GM21619 (cell line): ENCODE measurements around the gene ADAMTS6.

ENCODE experiments used
- ATAC-seq: cut with Tn5 transposase; IDR thresholded peaks from one replicate; pipeline ENCODE4 v1.9.1; 2021; ENCODE audit not compliant: unreplicated experiment

ADAMTS6 gene

DNA sequence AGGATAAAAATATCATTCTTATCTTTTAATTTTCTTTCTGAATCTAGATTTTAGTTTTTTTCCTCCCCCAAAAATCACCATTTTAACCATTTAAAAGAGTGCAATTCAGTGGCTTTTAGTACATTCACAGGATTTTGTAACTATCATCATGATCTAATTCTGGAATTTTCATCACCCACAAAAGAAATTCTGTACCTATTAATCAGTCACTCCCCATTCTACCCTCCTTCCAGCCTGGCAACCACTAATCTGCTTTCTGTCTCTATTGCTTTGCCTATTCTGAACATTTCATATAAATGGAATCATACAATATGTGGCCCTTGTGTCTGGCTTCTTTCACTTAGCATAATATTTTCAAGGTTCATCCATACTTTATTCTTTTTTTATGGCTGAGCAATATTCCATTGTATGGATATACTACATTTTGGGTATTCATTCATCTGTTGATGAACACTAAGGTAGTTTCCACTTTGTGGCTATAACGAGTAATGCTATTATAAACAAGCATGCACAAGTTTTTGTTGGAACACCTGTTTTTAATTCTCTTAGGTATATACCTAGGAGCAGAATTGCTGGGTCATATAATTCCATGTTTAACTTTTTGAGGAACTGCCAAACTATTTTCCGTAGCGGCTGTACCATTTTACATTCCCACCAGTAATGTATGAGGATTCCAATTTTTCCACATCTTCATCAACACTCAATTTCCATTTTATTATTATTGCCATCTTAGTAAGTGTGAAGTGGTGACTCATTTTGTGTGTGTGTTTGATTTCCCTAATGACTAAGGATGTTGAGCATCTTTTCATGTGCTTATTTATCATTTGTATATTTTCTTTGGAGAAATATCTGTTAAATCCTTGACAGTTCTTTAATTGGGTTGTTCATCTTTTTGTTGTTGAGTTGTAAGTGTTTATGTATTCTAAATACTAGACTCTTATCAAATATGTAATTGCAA, 372.7 kb downstream of the ADAMTS6 start:
- no peak for ATAC-seq

DNA sequence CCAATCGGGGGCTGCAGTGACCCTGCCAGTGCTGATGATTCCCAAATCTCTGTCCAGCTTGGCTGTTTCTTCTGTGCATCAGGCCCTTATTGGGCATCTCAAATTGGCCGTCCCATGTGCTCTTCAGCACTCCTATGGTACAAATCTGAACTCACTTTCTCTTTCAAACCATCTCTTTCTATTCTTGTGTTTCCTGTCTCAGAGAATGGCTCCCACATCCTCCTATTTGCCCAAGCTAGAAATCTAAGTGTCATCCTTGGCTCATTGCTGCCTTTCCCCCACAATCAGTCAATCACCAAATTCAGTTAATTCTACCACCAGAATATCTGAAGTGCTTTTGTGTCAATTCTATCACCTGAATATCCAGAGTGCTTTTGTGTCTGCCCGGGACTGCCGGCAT, 376.4 kb downstream of the ADAMTS6 start:
- peak; percentile 32 for ATAC-seq

DNA sequence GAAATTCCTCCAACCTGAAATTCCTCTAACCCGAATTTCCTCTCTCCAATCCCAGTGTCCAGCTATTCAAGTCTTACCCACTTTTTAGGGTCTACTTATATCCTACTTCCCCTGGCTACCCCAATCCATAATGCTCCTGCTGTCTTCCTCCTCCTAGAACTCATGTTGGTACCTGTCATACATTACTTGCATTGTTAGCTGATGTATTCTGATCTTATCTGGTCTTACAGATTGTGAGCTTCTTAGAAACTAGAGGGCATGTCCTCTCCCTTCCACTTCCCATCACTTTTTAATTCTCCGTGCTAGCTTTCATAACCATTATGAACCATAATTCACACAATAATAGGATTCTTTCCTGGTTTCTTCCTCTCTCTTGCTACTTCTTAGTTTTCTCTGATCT, 376.9 kb downstream of the ADAMTS6 start:
- ATAC-seq = no peak

GRCh38 chr5:65103756-65104440, 377.8 kb downstream of the ADAMTS6 start:
- no peak for ATAC-seq

- peak; percentile 67 for ATAC-seq
Measured at GRCh38 chr5:65102976-65103711, 378.6 kb downstream of the ADAMTS6 start.

DNA sequence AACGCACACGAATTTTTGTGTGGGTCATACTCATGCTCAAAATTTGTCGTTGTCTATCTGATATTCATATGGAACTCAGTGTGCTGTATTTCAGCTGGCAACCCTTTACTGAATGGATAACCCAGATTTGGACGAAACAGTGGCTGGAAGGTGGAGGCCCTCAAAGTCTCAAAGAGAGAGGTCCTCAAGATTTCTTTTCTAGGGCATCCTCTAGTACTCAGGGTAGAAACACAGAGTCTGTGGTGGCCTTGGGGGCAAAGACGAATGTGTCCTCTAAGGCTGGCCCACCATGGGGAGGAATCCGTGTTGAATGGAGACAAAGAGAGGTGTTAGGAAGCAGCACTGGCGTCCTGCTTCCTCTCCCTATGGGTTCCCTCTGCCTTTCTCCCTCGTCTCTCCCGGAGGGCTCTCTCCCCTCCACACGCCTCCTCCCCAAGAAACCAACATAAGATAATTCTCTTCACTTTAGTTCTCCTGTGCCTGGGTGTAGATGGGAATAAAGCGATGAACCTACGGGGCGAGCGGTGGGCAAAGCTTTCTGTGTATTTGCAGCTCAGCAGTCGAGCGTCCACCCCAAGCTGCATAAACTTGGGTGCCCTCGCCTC, 379.2 kb downstream of the ADAMTS6 start:
- ATAC-seq = no peak

DNA sequence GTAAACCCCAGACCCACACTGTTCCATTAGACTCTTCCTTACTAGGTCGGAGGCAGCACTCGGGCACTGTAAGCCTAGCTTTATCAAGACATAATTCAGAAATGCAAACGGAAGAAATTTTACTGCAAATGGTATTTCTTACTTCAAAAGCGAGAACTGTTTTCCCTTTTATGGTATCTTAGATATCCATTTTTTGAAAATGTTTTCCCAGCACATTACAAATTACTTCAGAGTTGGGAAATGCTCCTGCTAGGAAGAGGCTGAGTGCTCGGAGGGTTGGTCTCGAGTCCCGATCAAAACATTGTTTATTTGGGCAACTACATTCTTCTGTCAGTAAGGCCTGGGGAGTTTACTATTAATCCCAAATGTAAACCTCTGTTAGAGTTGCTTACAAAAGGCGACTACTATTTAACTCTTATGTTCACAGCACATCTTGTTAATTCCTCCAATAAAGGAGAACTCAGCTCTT, 380.1 kb downstream of the ADAMTS6 start:
- ATAC-seq = no peak

DNA sequence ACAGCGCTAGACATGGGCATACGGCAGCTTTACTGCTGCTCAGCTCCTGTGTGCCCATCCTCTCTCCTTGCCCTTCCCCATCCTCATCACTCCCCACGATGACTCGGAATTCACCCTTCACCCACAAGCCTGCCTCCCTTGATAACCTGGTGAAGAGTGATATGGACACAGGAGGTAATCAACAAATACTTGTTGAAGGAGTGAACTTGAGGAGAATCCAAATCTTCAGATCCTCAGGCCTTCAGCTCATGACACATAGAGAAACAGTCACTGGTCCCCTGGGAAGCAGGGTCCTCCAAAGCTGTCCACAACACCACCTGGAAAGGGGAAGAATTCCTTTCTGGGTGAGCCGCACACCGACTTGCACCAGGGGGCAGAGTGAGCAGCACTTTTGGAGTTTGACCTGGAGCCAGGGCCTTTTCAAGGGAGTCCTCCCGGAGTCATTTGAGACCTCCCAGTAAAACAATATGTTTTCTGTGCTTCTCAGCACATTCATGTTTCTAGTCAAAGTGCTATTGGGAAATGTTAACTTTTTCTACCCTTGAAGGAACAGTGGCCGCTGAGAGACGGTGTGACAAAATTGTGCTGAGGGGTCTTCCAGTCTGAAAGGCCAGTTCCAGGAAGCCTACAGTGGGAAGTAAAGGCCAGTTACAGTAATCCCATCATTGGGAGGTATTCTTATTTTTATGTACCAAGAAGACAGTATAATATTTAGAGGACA, 380.6 kb downstream of the ADAMTS6 start:
- ATAC-seq = no peak
